GM18507 (cell line): ENCODE measurements around the gene POU2AF3.
"Not testable (repeated sequence)": the region's sequence is repeated elsewhere in the genome, so short reads cannot be mapped to it uniquely, and the experiment has no call there.

Experiments
- DNase-seq: peaks from one replicate; pipeline ENCODE4 v3.0.0; 2011; ENCODE audit warnings: low read depth; ENCODE audit not compliant: insufficient read length; ENCODE audit errors: extremely low spot score
- FAIRE-seq: peaks from 2 replicates; lab custom pipeline; 2011; peaks lifted over from hg19 to GRCh38; lab: Jason Lieb, UNC

POU2AF3 gene

DNA sequence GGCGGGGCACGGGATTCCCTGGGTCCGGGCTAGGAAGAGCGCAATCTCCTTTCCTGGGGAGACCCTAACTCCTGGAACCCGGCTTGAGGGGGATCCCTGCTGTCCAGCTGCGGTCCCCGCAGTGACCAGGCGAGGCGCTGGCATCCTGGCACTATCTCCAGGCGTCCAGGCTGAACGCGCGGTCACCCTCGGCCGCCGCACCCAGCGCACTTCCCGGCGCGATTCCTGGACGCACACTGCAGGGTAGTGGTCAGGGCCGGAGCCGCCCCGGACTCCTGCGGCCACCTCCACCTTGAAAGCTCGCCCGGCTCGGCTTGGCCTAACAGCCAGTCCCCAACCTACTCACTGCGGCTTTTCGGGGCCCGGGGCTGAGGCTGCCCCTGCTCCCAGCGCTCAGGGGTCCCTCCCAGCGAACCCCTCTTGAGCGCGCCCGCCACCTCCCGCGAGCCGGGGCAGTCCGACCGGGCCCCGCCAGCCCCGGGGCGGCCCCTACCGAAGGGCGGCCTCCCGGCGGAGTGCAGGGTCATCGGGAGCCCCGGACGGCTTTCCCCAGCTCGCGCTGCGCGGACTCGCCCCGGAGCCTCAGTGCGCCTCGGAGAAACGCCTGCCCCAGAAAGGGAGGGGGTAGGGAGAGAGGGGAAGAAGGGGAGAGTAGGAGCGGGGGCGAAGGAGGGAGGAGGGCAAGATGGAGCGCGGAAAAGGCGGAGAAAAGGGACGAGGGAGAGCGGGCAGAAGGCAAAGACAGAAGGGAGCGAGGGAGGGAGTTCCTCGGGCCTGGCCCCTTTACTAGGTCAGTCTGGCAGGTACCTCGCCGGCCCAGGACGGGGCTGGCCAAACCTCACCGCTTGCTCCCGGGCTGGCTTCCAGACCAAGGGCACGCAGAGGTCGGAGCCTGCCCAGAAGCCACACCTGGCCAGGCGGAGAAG lies 1.0 kb downstream of the POU2AF3 start:
- FAIRE-seq, result no peak
- no peak for DNase-seq

DNA sequence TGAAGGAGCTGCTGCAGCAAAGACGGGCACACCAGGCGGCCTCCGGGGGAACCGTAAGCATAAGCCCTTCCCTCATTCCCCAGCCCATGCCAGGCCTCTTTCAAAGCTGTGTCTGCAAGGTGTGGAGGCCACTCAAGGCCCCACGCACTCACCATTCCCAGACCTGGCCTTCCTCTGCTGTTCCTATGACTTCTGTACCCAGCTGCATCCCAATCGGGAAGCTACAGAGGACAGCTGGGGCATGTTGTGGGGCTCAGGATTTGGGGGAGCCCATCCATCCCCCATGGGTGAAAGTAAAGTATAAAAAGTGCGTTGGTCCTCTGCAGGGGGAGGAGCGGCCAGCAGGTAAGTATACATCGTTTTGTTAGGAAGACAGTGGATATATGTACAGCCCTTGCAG lies 2.2 kb downstream of the POU2AF3 start:
- FAIRE-seq, result no peak
- DNase-seq, result no peak

DNA sequence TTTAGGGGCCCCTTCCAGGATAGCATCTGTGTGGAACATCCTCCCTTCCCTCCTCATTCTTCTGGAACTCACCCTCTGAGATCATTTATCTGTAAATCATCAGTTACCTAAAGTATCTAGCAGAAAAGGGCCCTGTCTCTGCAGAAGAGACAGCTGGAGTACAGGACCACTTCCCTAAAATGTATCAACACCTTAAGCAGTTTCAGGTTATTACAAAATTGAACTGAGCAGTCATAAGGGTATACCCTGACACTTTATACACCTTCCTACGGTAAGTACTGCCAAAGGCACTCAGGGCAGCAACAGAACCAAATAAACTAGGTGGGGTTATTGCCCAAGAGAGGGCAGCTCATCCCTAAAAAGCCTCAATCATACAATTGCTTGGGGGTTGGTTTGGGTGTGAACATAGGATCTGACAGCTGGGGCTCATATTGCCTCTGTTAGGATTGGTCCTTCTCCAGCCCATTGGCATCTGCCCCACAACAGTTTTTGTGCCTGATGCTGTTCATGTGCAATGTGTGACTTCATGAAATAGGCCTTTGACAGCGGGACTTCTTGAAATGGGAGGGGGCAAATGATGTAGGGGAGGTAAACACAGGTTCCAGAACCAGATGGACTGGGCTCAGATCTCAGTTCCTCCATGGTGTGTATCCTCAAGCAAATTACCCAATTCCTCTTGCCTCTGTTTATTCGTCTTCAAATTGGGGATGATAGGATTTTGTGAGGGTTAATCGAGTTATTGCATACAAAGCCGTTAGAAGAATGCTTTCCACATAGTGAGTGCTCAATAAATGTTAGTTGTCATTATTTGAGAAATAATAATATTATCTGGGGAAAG lies 2.9 kb downstream of the POU2AF3 start:
- DNase-seq (no peak), FAIRE-seq (no peak)

DNA sequence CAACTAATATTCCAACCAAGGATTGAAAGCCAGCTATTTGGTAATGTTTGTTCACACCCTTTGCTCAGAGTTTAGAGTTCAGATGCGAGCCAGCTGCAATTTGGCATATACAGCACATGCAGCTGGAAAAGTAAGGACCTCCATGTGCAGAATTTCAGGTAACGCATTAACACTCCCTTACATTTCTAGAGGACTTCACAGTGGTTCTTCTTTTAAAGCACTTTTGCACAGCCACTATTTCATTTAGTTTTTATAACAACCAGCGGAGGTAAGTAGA lies 3.4 kb downstream of the POU2AF3 start:
- FAIRE-seq, result no peak
- DNase-seq, result no peak

DNA sequence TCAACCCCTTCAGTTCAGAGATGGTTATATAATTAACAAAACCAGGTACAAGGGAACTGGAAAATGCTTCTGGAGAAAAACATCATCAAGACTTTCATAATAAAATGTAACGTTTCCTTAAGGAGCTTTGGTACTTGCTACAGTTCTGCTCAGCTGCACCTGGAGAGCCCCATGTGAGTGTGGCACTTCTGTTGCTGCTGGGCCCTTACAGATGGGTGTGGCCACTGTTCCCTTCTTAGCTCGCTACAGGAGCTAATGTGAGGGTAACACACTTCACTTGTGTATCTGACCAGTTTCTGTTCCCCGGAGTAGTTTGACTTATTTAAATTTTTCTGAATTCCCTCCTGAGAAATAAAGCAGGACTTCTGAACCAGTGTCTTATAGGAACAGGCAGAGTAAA lies 4.0 kb downstream of the POU2AF3 start:
- DNase-seq, result no peak
- no peak for FAIRE-seq

DNA sequence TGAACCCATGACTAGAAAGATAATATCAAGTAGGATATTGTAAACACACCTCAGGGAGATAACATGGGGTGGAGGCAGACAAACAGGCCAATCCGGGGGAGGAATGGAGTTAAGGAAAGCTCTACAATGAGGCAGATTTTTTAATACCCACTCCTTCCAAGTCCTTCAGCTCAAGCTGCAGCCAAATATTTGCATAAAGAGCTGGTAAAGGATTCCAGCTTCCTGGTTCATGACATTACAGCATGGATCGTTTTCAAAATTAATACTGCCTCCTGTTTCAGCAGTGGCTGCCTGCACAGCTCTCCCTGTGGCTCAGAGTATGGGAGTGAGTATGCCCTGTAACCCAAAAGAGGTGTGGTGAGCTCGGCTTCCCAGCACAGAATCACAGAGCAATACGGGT lies 5.1 kb downstream of the POU2AF3 start:
- no peak for FAIRE-seq
- no peak for DNase-seq

DNA sequence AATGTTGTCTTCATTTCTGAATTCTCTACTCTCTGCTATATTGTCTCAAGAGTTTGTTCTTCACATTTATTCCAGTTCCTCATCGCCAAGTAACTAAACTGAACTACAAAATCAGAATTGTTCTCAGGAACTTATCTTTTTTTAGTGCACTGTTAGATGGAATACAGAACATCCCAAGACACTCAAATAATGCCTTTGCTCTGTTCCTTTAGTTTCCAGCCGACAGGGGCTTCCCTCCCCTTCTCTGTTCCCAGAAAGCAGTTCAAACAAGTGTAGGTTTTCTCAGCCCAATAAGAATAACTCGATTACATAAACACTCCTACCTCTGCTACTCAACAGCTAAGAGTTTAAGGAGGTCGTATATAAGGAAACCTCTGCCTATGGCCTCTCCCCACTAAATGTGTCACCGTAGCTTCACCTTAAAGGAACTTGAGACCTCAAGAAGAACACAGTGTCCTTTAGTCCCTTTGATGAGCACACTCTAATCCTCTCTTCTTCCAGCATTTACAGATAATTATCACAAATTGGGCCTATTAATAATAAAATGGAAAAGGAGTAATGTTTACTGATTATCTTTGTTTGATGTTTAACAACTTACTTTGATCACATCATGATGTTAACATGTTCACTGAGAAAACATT lies 6.9 kb downstream of the POU2AF3 start:
- no peak for DNase-seq

DNA sequence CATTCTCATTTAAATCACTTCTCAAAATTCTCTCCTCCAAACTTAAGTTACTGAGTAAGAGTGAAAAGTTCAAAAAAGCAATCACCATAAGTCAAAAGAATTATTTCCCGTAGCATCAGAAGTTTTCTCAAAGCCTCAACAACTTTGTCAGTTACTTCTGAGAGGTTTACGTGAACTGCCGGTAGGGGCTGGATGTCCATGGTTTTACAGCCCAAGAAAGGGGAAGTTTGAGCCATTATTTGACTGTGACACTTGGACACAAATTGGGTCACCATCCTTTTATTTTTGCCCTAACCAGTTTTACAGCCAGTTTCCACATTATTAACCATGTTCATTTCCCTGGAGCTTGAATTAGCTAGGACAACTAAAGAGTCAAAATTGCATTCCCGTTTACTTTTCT lies 7.5 kb downstream of the POU2AF3 start:
- FAIRE-seq, result no peak
- no peak for DNase-seq

More for the DNA sequence above, 6.9 kb downstream of the POU2AF3 start:
- FAIRE-seq, result no peak

DNA sequence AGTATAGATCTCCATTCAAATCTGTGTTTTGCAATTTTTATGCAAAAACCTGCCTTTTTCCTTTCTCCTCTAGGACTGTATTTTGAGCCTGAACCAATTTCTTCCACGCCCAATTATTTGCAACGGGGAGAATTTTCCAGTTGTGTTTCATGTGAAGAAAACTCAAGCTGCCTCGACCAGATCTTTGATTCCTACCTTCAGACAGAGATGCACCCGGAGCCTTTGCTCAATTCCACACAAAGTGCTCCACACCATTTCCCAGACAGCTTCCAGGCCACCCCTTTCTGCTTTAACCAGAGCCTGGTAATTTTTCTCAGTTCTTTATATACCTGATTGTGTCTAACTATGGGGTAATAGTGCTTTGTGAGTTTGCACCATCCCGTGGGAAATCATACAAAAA lies 8.0 kb downstream of the POU2AF3 start:
- no peak for DNase-seq
- FAIRE-seq, result no peak

DNA sequence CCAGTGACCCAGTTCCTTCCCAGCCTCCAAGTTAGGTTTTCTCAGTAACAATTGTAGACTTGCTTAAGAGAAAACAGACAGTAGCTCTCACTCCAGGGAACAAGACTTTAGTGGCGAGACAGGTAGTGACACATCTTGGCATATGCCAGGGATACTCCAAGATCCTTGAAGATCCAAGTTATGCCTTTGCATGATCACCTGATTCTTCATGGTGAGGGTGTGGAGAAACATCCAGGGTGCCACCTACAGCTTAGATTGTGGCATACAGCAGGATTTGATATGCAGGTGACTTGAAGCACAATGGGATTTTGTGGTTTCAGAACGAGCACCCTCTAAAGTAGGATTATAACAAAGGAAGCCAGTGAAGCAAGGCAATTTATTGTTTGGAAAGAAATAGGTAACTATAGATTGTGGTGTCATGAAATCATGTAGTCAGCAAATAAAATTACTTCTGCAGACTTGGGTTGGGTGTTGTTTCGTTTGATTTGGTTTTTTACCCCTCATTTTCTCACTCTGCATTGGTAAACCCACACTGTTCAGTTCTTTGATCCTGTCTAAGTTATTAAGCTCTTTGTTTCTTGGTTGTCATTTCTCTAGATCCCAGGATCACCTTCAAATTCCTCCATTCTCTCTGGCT lies 9.2 kb downstream of the POU2AF3 start:
- FAIRE-seq (no peak), DNase-seq (no peak)

DNA sequence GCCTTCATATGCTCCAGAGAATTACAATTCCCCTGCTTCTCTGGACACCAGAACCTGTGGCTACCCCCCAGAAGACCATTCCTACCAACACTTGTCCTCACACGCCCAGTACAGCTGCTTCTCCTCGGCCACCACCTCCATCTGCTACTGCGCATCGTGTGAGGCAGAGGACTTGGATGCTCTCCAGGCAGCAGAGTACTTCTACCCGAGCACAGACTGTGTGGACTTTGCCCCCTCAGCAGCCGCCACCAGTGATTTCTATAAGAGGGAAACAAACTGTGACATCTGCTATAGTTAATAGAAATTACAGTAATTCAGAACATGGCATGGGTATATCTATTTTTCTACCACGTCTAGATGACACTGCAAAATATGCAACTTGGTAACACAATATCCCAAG lies 9.8 kb downstream of the POU2AF3 start:
- DNase-seq (no peak), FAIRE-seq (no peak)

DNA sequence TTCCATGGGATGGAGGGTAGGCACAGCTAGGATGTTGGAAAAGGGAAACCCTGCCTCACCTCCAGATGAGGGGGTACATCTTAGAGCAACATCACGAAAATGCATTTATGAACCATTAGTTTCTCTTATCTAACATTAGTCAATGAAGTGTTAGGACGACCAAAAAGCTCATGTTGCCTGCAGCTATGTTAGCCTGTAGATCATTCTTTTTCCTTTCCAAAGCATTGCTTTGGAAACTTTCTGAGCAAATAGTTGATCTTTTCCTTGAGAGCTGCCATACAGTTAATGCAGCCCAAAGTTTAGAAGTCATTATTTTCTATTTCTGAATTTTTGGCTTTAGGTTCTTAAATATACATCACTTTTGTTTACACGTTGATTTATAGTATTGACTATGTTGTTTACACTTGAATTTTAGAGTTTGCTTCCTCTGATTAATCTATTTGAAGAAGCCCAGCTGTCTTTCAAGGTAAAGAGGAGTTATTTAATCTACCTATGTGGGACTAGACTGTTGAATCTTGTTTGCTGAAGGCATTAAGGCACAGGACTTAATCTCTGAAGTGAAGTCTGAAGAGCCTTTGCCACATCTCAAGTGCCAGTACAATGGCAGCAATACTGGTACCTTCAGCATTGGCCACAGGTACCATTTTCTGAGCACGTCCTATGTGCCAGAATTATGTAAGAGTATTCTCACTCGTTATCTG lies 11.0 kb downstream of the POU2AF3 start:
- DNase-seq (no peak), FAIRE-seq (no peak)

DNA sequence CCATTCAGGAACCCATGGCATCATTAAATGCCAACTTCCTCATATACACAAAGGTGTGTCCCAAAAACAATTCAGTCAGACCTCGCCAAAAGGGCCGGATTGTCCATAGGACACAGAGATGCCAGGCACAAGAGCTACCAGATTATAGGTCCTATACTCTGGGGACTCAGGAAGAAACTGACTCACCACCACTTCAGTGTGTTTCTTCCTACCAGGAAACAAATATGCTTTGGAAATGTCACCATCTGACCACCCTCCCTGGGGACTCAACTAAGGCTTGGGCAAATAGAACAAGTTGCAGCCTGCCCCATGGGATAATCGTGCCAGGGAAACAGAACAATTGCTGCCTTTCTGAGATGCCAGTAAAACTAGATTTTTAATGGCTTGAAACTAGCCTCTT lies 11.7 kb downstream of the POU2AF3 start:
- FAIRE-seq, result no peak
- no peak for DNase-seq

DNA sequence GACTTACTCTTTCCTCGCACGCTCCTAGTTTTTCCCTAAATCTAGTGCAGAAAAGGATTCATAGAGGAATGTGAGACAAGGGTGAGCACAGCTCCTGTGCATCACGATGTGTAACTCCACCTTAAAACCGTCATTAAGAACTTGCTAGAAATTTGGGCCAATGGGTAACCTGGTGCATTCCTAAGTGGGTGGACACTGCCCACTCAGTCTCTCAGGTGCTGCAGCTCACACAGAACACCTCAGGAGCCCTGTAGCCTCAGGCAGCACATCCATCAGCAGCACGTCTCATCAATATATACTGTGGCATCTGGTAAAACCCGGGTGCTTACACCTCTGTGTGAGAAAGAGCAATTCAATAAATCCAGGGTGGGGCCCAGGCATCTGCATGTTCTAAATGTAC lies 12.4 kb downstream of the POU2AF3 start:
- DNase-seq (no peak), FAIRE-seq (no peak)

DNA sequence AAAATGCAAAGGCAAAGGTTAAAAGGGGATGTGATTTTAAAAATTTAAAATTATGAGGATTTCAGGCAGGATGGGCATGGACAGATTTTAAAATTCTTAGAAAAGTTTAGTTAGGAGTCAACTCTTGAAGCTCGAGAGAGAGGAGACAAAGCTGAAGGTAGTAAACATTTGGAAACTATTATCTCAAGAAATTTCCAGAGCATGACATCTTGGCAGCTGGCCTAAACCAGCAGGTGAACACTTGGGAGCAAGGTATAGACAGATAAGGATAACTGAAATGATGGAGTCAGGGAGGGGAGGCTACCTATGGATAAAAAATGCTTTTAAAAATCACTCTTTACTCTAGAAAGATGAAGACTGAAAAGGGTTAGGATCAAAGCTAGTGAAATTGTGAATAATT lies 13.7 kb downstream of the POU2AF3 start:
- DNase-seq, result no peak
- no peak for FAIRE-seq

DNA sequence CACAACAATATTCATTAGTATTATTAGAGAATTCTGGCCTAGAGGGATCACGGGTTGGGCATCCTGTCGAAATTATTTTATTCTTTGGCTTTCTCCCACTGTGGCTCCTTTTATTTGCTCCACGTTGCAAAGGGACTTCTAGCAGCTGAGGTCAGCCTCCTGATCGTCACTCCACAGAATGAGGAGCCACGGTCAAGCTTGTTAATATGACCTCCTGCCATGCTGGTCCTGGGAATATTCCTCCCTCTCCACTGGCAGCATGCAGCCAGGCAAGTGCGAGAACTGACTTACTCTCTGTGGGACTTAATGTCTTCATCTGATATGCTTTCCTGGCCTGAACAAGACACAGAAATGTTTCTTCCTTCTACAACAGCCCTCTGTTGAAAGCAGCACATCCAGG lies 20.9 kb downstream of the POU2AF3 start:
- no peak for DNase-seq
- no peak for FAIRE-seq

DNA sequence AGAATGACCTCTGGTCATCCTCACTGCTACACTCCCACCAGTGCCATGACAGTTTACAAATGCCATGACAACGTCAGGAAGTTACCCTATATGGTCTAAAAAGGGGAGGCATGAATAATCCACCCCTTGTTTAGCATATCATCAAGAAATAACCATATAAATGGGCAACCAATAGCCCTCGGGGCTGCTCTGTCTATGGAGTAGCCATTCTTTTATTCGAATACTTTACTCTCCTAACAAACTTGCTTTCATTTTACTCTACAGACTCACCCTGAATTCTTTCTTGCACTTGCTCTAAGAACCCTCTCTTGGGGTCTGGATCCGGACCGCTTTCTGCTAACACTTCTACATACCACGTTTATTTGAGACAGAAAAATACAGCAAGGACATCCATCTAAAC lies 21.9 kb downstream of the POU2AF3 start:
- not testable (repeated sequence) for FAIRE-seq, DNase-seq

DNA sequence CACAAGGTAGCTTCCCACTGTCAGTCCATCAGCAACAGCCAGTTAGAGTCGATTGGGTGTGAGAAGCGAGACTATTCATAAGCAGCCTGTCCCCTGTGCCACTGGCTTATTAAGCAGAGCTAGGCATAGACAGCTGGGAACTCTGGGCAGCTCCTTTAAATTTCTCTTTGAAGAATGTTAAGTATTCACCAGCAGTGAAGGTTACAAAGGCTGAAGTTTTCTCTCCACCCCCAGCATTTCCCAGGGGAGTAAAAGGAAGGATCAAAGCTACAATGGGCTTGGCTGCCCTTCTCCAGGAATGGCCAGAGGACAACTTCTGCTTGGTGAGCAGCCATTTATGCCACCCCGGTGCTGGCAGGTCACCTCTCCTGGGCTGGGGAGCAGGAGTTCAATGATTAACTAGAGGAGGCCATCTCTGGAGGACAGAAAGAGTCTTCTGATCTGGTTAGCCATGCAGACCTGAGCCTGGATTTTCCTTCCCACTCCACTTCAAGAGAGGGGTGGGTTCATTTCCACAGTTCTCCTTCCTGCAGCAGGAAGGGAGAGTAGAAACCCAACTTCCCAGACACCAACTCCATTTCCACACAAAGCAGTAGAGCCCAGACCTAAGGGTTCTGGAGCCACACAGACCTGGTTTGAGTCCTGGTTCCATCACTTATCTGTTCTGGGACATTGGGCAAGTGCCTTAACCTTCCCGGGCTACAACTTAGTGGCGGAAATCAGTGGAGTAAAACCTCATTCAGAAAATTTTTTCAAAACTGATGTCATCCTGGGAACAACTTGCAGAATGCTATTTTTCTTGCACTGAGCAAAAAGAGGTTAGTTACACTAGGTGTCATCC lies 22.6 kb downstream of the POU2AF3 start:
- DNase-seq (no peak), FAIRE-seq (no peak)

DNA sequence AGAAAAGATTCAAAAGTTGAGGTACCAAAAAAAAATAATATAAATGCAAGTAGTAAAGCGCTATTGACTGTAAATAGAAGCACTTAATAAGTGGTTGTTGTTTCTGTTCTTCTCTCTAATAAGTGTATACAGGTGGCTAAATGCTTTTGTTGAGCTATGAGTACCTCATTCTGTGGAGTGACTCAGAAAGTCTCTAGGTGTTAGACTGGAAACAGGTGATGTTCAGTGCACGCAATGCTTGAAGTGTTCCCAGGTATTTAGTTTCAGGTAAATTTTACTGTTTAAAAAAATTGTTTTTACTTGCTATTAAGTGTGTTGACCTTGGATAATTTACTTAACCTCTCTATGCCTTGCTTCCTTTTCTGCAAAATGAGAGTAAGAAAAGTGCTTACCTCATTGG lies 24.2 kb downstream of the POU2AF3 start:
- no peak for FAIRE-seq
- DNase-seq, result no peak
